Activated CD4-positive, alpha-beta T cell treated with anti-CD3 and anti-CD28 coated beads, Interleukin-2, amount 50 U/mL, for 48 hours (primary cell): ENCODE measurements around the gene MYH2.

Source experiments
- DNase-seq, 2 experiments: peaks; one replicate each; pipeline ENCODE4 v3.0.0-alpha.2; 2020

MYH2 gene

DNA sequence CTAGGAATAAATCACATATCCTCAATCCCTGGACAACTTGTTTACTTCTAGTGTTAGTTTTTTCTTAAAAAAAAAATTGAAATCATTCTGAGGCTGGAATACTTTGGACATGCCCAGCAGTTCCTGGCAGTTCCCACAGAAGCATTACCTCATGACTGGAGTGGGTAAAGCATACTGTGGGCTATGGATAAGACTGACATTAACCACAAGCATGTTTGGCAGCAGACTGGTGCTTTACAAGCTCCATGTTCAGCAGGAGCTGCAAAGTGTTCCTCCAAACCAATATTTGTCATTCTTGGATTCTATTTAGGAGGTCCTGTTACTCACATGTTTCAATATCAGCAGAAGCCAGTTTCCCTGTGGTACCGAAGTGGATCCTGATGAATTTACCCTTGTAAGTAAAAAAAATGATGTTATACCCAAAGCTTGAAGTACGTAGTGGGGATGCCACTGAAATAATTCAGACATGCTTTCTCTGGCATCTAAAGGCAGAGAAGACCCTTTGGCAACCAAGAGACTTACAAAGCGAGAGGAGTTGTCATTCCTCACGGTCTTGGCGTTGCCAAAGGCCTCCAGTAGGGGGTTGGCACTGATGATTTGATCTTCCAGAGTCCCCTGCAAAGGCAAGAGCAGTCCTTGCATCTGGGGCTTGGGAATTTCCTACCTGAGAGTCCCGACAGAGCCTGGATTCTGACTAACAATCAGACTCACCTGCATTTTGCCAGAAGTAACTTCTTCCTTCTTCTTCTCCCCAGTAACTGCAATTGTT is 36.0 kb downstream of the MYH2 start:
- no peak for DNase-seq

GRCh38 chr17:10512856-10513255 is 36.6 kb downstream of the MYH2 start:
- DNase-seq, result no peak

- DNase-seq, result no peak
Measured at GRCh38 chr17:10499950-10500349, 49.5 kb downstream of the MYH2 start.

GRCh38 chr17:10492004-10492403 is 57.5 kb downstream of the MYH2 start:
- no peak for DNase-seq

DNA sequence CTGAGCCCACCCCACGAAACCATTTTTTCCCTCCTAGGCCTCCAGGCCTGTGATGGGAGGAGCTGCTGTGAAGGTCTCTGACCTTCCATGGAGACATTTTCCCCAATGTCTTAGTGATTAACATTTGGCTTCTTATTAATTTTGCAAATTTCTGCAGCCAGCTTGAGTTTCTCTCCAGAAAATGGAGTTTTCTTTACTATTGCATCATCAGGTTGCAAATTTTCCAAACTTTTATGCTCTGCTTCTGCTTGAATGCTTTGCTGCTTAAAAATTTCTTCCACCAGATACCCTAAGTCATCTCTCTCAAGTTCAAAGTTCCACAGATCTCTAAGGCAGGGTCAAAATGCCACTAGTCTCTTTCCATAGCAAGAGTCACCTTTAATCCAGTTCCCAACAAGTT is 67.2 kb downstream of the MYH2 start:
- no peak for DNase-seq

GRCh38 chr17:10477701-10478100 is 71.8 kb downstream of the MYH2 start:
- no peak for DNase-seq

- DNase-seq, result no peak
Measured at GRCh38 chr17:10474536-10474935, 74.9 kb downstream of the MYH2 start.

- DNase-seq, result no peak
Measured at GRCh38 chr17:10471858-10472257, 77.6 kb downstream of the MYH2 start.
